Measurements from ENCODE around the gene DCUN1D2. TPM values are rescaled to one million over a fixed set of nuclear protein-coding genes. Genes with fewer than 3 reads are reported as not detected.

Gene DCUN1D2
- total and polyA plus RNA-seq, 8 donors, result 7.3 to 43.0 (median 21.7) TPM

- no peak for DNase-seq
- Histone ChIP-seq H3K36me3 (peaks cover 28 to 83% (median 77%) of the 10 kb centered on the region in 4 donors), H3K27me3 (no peaks in the 10 kb centered on the region), H3K9me3 (peaks cover 0 to 8% (median 0%) of the 10 kb centered on the region in 4 donors), H3K4me1 (peaks cover 0 to 3% (median 0%) of the 10 kb centered on the region in 4 donors), H3K4me3 (no peak overlapping the region), H3K27ac (no peak overlapping the region)
- 92 to 97% (median 96%) methylated on average over 28 of the region's 28 CpGs for WGBS, 5 donors
- intact Hi-C loops (cut with DNase I; ENCODE audit: low total_unique reads), result no loop called here
- no peak for TF ChIP-seq CTCF (IDR thresholded peaks at IDR 0.05)
- TF ChIP-seq POLR2A (IDR thresholded peaks at IDR 0.05), result no peak
- no peak for TF ChIP-seq EP300 (IDR thresholded peaks at IDR 0.05)
- no peak for TF ChIP-seq POLR2AphosphoS5 (IDR thresholded peaks at IDR 0.05)
Measured at GRCh38 chr13:113538689-113539058, 48.2 kb upstream of the DCUN1D2 start.

DNA sequence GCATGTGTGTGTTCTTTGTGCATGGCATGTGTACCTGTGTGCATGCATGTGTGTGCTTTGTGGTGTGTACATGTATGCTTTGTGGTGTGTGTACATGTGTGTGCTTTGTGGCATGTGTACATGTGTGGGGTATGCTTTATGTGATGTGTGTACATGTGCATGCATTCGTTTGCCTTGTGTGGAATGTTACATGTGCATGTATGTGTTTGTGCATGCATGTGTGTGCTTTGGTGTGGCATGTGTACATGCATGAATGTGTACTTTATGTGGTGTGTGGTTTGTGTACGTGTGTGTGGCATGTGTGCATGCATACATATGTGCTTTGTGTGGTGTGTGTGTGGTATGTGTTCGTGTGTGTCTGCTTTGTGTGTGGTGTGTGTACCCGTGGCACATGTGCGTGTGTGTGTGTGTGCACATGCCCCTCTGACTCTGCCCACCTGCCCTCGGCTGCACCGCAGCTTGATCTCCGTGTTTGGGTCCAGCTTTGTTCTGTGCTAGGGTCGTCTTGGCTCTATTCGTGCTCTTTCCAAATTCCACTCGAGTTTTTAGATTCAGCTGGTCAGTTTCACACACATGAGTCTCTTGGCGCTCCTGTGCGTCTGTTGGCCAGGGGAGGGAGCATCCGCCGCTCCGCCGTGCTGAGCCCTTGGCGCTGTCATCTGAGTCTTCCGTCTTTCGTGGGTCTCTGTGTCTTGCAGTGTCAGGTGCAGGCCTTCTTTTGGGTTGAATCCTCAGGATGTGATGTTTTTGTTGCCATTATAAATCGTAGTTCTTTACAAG lies 47.6 kb upstream of the DCUN1D2 start:
- 91 to 95% (median 92%) methylated on average over 21 of the region's 21 CpGs for WGBS, 5 donors
- Histone ChIP-seq H3K4me1 (no peaks in the 10 kb centered on the region), H3K4me3 (no peak overlapping the region), H3K27me3 (no peaks in the 10 kb centered on the region), H3K27ac (no peak overlapping the region), H3K9me3 (peaks cover 0 to 8% (median 0%) of the 10 kb centered on the region in 4 donors), H3K36me3 (peaks cover 28 to 87% (median 78%) of the 10 kb centered on the region in 4 donors)
- DNase-seq, result no peak
- TF ChIP-seq EP300 (IDR thresholded peaks at IDR 0.05), result no peak
- no peak for TF ChIP-seq POLR2A (IDR thresholded peaks at IDR 0.05)
- no peak for TF ChIP-seq CTCF (IDR thresholded peaks at IDR 0.05)
- no peak for TF ChIP-seq POLR2AphosphoS5 (IDR thresholded peaks at IDR 0.05)
- intact Hi-C loops (cut with DNase I; ENCODE audit: low total_unique reads), result no loop called here

DNA sequence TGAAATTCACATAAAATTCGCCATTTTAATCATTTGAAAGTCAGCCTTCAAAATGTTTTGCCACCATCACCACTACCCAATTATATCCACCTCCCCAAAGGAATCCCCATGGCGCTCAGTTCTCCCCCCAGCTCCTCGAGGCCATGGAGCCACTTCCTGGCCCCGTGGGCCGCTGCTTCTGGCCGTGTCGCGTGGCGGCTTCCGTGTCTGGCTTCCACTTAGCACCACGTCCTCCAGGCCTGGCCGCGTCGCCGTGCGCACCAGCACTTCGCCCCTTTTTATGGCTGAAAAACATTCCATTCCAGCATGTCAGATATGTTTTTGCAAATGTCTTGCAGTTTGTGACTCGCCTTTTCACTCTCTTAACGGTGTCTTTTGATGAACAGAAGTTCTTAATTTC lies 46.7 kb upstream of the DCUN1D2 start:
- no peak for TF ChIP-seq POLR2A (IDR thresholded peaks at IDR 0.05)
- no peak for TF ChIP-seq EP300 (IDR thresholded peaks at IDR 0.05)
- no peak for TF ChIP-seq POLR2AphosphoS5 (IDR thresholded peaks at IDR 0.05)
- no peak for TF ChIP-seq CTCF (IDR thresholded peaks at IDR 0.05)
- 91 to 97% (median 96%) methylated on average over 19 of the region's 19 CpGs for WGBS, 5 donors
- Histone ChIP-seq H3K9me3 (peaks cover 0 to 8% (median 0%) of the 10 kb centered on the region in 4 donors), H3K4me1 (no peaks in the 10 kb centered on the region), H3K4me3 (no peak overlapping the region), H3K27me3 (no peaks in the 10 kb centered on the region), H3K36me3 (peaks cover 28 to 87% (median 78%) of the 10 kb centered on the region in 4 donors), H3K27ac (no peak overlapping the region)
- DNase-seq, result no peak
- intact Hi-C loops (cut with DNase I; ENCODE audit: low total_unique reads), result no loop called here

GRCh38 chr13:113536461-113537110 lies 46.1 kb upstream of the DCUN1D2 start:
- no peak for DNase-seq
- WGBS, 5 donors, result 92 to 95% (median 93%) methylated on average over 13 to 18 of the region's 18 CpGs
- Histone ChIP-seq H3K27me3 (no peaks in the 10 kb centered on the region), H3K4me1 (no peaks in the 10 kb centered on the region), H3K27ac (no peak overlapping the region), H3K4me3 (no peak overlapping the region), H3K9me3 (peaks cover 0 to 8% (median 0%) of the 10 kb centered on the region in 4 donors), H3K36me3 (peaks cover 28 to 93% (median 84%) of the 10 kb centered on the region in 4 donors)
- no peak for TF ChIP-seq CTCF (IDR thresholded peaks at IDR 0.05)
- TF ChIP-seq POLR2AphosphoS5 (IDR thresholded peaks at IDR 0.05), result no peak
- TF ChIP-seq EP300 (IDR thresholded peaks at IDR 0.05), result no peak
- no peak for TF ChIP-seq POLR2A (IDR thresholded peaks at IDR 0.05)
- intact Hi-C loops (cut with DNase I; ENCODE audit: low total_unique reads), result no loop called here
